Activated CD4-positive, alpha-beta T cell treated with anti-CD3 and anti-CD28 coated beads, Interleukin-2, amount 10 ng/mL, durations not matched to agents 7 days and 5 days (primary cell): ENCODE results near the gene ECHS1. TPM values are rescaled to one million over a fixed set of nuclear protein-coding genes. Genes with fewer than 3 reads are reported as not detected.

Experiments used
- CTCF ChIA-PET: fragments of 350-600 bp; sonication (Branson Sonifier 250); formaldehyde crosslinking; loops from one replicate; lab custom pipeline; 2021; ENCODE audit warnings: antibody characterized with exemption; lab: Charles Lee
- POLR2A ChIA-PET: fragments of 350-600 bp; sonication (Branson Sonifier 250); formaldehyde crosslinking; loops from one replicate; lab custom pipeline; 2021; ENCODE audit warnings: antibody characterized with exemption; lab: Charles Lee
- DNase-seq: peaks from one replicate; pipeline ENCODE4 v3.0.0-alpha.2; 2020
- H3K27ac Mint-ChIP-seq: one replicate; pipeline ENCODE4 v1.8.0; 2021; ENCODE audit warnings: mild to moderate bottlenecking, moderate library complexity, mixed read lengths
- H3K27me3 Mint-ChIP-seq: one replicate; pipeline ENCODE4 v1.8.0; 2021; ENCODE audit warnings: mixed read lengths
- H3K36me3 Mint-ChIP-seq: one replicate; pipeline ENCODE4 v1.8.0; 2021; ENCODE audit warnings: low read depth, mixed read lengths
- H3K4me1 Mint-ChIP-seq: one replicate; pipeline ENCODE4 v1.8.0; 2021; ENCODE audit warnings: mixed read lengths
- H3K4me3 Mint-ChIP-seq: one replicate; pipeline ENCODE4 v1.8.0; 2021; ENCODE audit warnings: mild to moderate bottlenecking, moderate library complexity, mixed read lengths
- H3K9me3 Mint-ChIP-seq: one replicate; pipeline ENCODE4 v1.8.0; 2021; ENCODE audit warnings: mixed read lengths
- total RNA-seq, 2 experiments: library from RNA; stranded (reverse); gene quantifications; one replicate each; pipeline ENCODE4 v1.2.3, GENCODE V29; 2021

Gene ECHS1
- total RNA-seq, 2 experiments from 2014 or later: 34.9 to 40.2 TPM

GRCh38 chr10:133358925-133359310, 14.2 kb downstream of the ECHS1 start:
- peaks cover 2% of the 10 kb centered on the region for H3K36me3 Mint-ChIP-seq
- DNase-seq: no peak
- ChIA-PET CTCF (interaction anchor here (1.3 kb wide), 1 partner anchor 29 kb away, joined by 3 read pairs; no protein-coding TSS in a partner anchor), POLR2A (no interaction called here)
- H3K9me3 Mint-ChIP-seq: no peaks in the 10 kb centered on the region
- peak overlapping the region; percentile 19 for H3K4me3 Mint-ChIP-seq
- H3K4me1 Mint-ChIP-seq: peaks cover 3% of the 10 kb centered on the region
- H3K27me3 Mint-ChIP-seq: no peaks in the 10 kb centered on the region
- H3K27ac Mint-ChIP-seq: no peak overlapping the region

GRCh38 chr10:133358162-133358924, 14.8 kb downstream of the ECHS1 start:
- Mint-ChIP-seq H3K27ac (no peak overlapping the region), H3K27me3 (no peaks in the 10 kb centered on the region), H3K4me3 (peak overlapping the region; percentile 19), H3K4me1 (peaks cover 3% of the 10 kb centered on the region), H3K36me3 (peaks cover 2% of the 10 kb centered on the region), H3K9me3 (no peaks in the 10 kb centered on the region)
- DNase-seq: no peak
- ChIA-PET CTCF (interaction anchor here (0.9 to 1.3 kb wide), 2 partner anchors 29 kb away, joined by 3 read pairs; no protein-coding TSS in a partner anchor), POLR2A (no interaction called here)

GRCh38 chr10:133357285-133358161, 15.6 kb downstream of the ECHS1 start, which contains the start of gene FUOM:
FUOM (minus strand) TSS chr10:133358019; CDS start chr10:133358007, 12 bp downstream.
- Mint-ChIP-seq H3K27me3 (no peaks in the 10 kb centered on the region), H3K4me1 (peaks cover 3% of the 10 kb centered on the region), H3K9me3 (no peaks in the 10 kb centered on the region), H3K27ac (peak within 1 kb of the TSS; percentile 77), H3K36me3 (no peaks in the 10 kb centered on the region), H3K4me3 (peak within 1 kb of the TSS; percentile 73)
- peak; percentile 73 for DNase-seq
- CTCF ChIA-PET: interaction anchor here (0.7 to 0.9 kb wide), 2 partner anchors 10 to 28 kb away, joined by 3 read pairs; no protein-coding TSS in a partner anchor
- POLR2A ChIA-PET: no interaction called here

GRCh38 chr10:133356549-133357284, 16.4 kb downstream of the ECHS1 start:
- peak overlapping the region; percentile 73 for H3K4me3 Mint-ChIP-seq
- no peaks in the 10 kb centered on the region for H3K27me3 Mint-ChIP-seq
- no peak overlapping the region for H3K27ac Mint-ChIP-seq
- ChIA-PET CTCF (interaction anchor here (0.7 to 1.0 kb wide), 2 partner anchors 10 to 27 kb away, joined by 3 to 5 read pairs; no protein-coding TSS in a partner anchor), POLR2A (no interaction called here)
- peaks cover 3% of the 10 kb centered on the region for H3K4me1 Mint-ChIP-seq
- DNase-seq: no peak
- H3K36me3 Mint-ChIP-seq: no peaks in the 10 kb centered on the region
- H3K9me3 Mint-ChIP-seq: no peaks in the 10 kb centered on the region

GRCh38 chr10:133355991-133356390, 17.2 kb downstream of the ECHS1 start:
- ChIA-PET POLR2A (no interaction called here), CTCF (interaction anchor here (1.0 to 1.3 kb wide), 2 partner anchors 26 to 27 kb away, joined by 5 read pairs; no protein-coding TSS in a partner anchor)
- no peaks in the 10 kb centered on the region for H3K9me3 Mint-ChIP-seq
- H3K27ac Mint-ChIP-seq: no peak overlapping the region
- H3K4me3 Mint-ChIP-seq: peak overlapping the region; percentile 51
- H3K4me1 Mint-ChIP-seq: peaks cover 3% of the 10 kb centered on the region
- no peak for DNase-seq
- H3K36me3 Mint-ChIP-seq: no peaks in the 10 kb centered on the region
- no peaks in the 10 kb centered on the region for H3K27me3 Mint-ChIP-seq

GRCh38 chr10:133355266-133355665, 17.9 kb downstream of the ECHS1 start:
- POLR2A ChIA-PET: no interaction called here

GRCh38 chr10:133354672-133355240, 18.4 kb downstream of the ECHS1 start:
- Mint-ChIP-seq H3K4me1 (peaks cover 3% of the 10 kb centered on the region), H3K27ac (no peak overlapping the region), H3K36me3 (no peaks in the 10 kb centered on the region), H3K27me3 (no peaks in the 10 kb centered on the region), H3K9me3 (no peaks in the 10 kb centered on the region), H3K4me3 (no peak overlapping the region)
- no peak for DNase-seq
- POLR2A ChIA-PET: no interaction called here
- CTCF ChIA-PET: interaction anchor here (0.9 to 1.3 kb wide), 2 partner anchors 25 to 83 kb away, joined by 3 to 5 read pairs; no protein-coding TSS in a partner anchor

More at GRCh38 chr10:133355266-133355665, 17.9 kb downstream of the ECHS1 start:
- Mint-ChIP-seq H3K36me3 (no peaks in the 10 kb centered on the region), H3K4me1 (peaks cover 3% of the 10 kb centered on the region), H3K9me3 (no peaks in the 10 kb centered on the region), H3K4me3 (no peak overlapping the region), H3K27me3 (no peaks in the 10 kb centered on the region), H3K27ac (no peak overlapping the region)
- DNase-seq: no peak
- CTCF ChIA-PET: interaction anchor here (0.9 to 1.3 kb wide), 2 partner anchors 26 to 82 kb away, joined by 3 to 5 read pairs; no protein-coding TSS in a partner anchor

- ChIA-PET CTCF (interaction anchor here (0.9 kb wide), 1 partner anchor 24 kb away, joined by 4 read pairs; no protein-coding TSS in a partner anchor), POLR2A (no interaction called here)
- H3K36me3 Mint-ChIP-seq: no peaks in the 10 kb centered on the region
- no peak for DNase-seq
- no peaks in the 10 kb centered on the region for H3K9me3 Mint-ChIP-seq
- H3K27ac Mint-ChIP-seq: no peak overlapping the region
- peaks cover 2% of the 10 kb centered on the region for H3K27me3 Mint-ChIP-seq
- H3K4me3 Mint-ChIP-seq: no peak overlapping the region
- H3K4me1 Mint-ChIP-seq: peaks cover 5% of the 10 kb centered on the region
Observed at GRCh38 chr10:133353988-133354605, 19.1 kb downstream of the ECHS1 start.

- Mint-ChIP-seq H3K27ac (no peak overlapping the region), H3K4me1 (peaks cover 5% of the 10 kb centered on the region), H3K4me3 (no peak overlapping the region), H3K27me3 (peaks cover 3% of the 10 kb centered on the region), H3K36me3 (no peaks in the 10 kb centered on the region), H3K9me3 (no peaks in the 10 kb centered on the region)
- DNase-seq: no peak
- ChIA-PET CTCF (interaction anchor here (0.9 kb wide), 1 partner anchor 24 kb away, joined by 4 read pairs; no protein-coding TSS in a partner anchor), POLR2A (no interaction called here)
Observed at GRCh38 chr10:133353202-133353959, 19.8 kb downstream of the ECHS1 start.

GRCh38 chr10:133351408-133352318, 21.5 kb downstream of the ECHS1 start:
- CTCF ChIA-PET: no interaction called here
- no peak overlapping the region for H3K4me3 Mint-ChIP-seq
- no peaks in the 10 kb centered on the region for H3K9me3 Mint-ChIP-seq
- H3K27ac Mint-ChIP-seq: no peak overlapping the region
- no peak for DNase-seq
- H3K4me1 Mint-ChIP-seq: peaks cover 5% of the 10 kb centered on the region
- H3K36me3 Mint-ChIP-seq: no peaks in the 10 kb centered on the region
- POLR2A ChIA-PET: no interaction called here
- peaks cover 3% of the 10 kb centered on the region for H3K27me3 Mint-ChIP-seq
